HepG2 (cell line): ENCODE data around the gene H1-8. TPM values are rescaled to one million over a fixed set of nuclear protein-coding genes. Genes with fewer than 3 reads are reported as not detected.

Experiments
- CC2D1A ChIP-seq: sonication (generic); formaldehyde crosslinking; IDR thresholded peaks from 2 replicates; pipeline ENCODE4 v1.8.1; 2023; ENCODE audit warnings: mild to moderate bottlenecking, missing genetic modification reagents
- CHD2 ChIP-seq: IDR thresholded peaks from 2 replicates; pipeline ENCODE4 v1.6.1; 2011; ENCODE audit warnings: low read depth, low read length, improper control_type of control experiment
- DR1 ChIP-seq: sonication (generic); formaldehyde crosslinking; IDR thresholded peaks from 2 replicates; pipeline ENCODE4 v1.8.0; 2021; ENCODE audit warnings: mild to moderate bottlenecking, missing genetic modification reagents, inconsistent platforms
- HOXA5 ChIP-seq: sonication (generic); formaldehyde crosslinking; IDR thresholded peaks from 2 replicates; pipeline ENCODE4 v1.4.0; 2020; ENCODE audit warnings: missing genetic modification reagents
- KDM2A ChIP-seq: sonication (generic); formaldehyde crosslinking; IDR thresholded peaks from 2 replicates; pipeline ENCODE4 v1.4.0; 2020; ENCODE audit warnings: low read depth, missing genetic modification reagents, borderline replicate concordance
- NFE2L1 ChIP-seq: sonication (generic); formaldehyde crosslinking; IDR thresholded peaks from 2 replicates; pipeline ENCODE4 v1.4.0; 2020; ENCODE audit warnings: missing genetic modification reagents, mild to moderate bottlenecking, borderline replicate concordance
- PCBP1 ChIP-seq: fragments of 200-400 bp; formaldehyde crosslinking; IDR thresholded peaks from 2 replicates; pipeline ENCODE4 v1.6.1; 2017; ENCODE audit warnings: mild to moderate bottlenecking, low read depth, low read length, borderline replicate concordance
- RBM22 ChIP-seq: fragments of 200-400 bp; formaldehyde crosslinking; optimal IDR thresholded peaks from 2 replicates; pipeline ENCODE3; 2017; ENCODE audit warnings: mild to moderate bottlenecking, low read length, moderate library complexity
- SCMH1 ChIP-seq: sonication (generic); formaldehyde crosslinking; IDR thresholded peaks from 2 replicates; pipeline ENCODE4 v1.9.0; 2021; ENCODE audit warnings: missing genetic modification reagents, mild to moderate bottlenecking, borderline replicate concordance
- SIN3A ChIP-seq: IDR thresholded peaks from 2 replicates; pipeline ENCODE4 v1.6.1; 2011; ENCODE audit warnings: low read depth, mild to moderate bottlenecking, control low read depth, low read length, borderline replicate concordance
- SP140L ChIP-seq: sonication (generic); formaldehyde crosslinking; IDR thresholded peaks from 2 replicates; pipeline ENCODE4 v1.4.0; 2020; ENCODE audit warnings: missing genetic modification reagents, borderline replicate concordance
- ZBTB37 ChIP-seq: sonication (generic); formaldehyde crosslinking; IDR thresholded peaks from 2 replicates; pipeline ENCODE4 v1.4.0; 2020; ENCODE audit warnings: mild to moderate bottlenecking, missing genetic modification reagents
- ZNF367 ChIP-seq: sonication (generic); formaldehyde crosslinking; IDR thresholded peaks from 2 replicates; pipeline ENCODE4 v1.4.0; 2020; ENCODE audit warnings: missing genetic modification reagents, borderline replicate concordance
- ZNF432 ChIP-seq: sonication (generic); formaldehyde crosslinking; IDR thresholded peaks from 2 replicates; pipeline ENCODE4 v1.5.0; 2020; ENCODE audit warnings: missing genetic modification reagents, mild to moderate bottlenecking, borderline replicate concordance
- ZNF451 ChIP-seq: sonication (generic); formaldehyde crosslinking; IDR thresholded peaks from 2 replicates; pipeline ENCODE4 v1.5.0; 2020; ENCODE audit warnings: mild to moderate bottlenecking, missing genetic modification reagents
- ZNF589 ChIP-seq: sonication (generic); formaldehyde crosslinking; conservative IDR thresholded peaks from 2 replicates; pipeline ENCODE4 v1.8.0; 2022; ENCODE audit warnings: mild to moderate bottlenecking, moderate library complexity, missing genetic modification reagents
- ZNF652 ChIP-seq: IDR thresholded peaks from 2 replicates; pipeline ENCODE4 v1.6.1; 2016; ENCODE audit warnings: low read depth, borderline replicate concordance
- ZNF850 ChIP-seq: sonication (generic); formaldehyde crosslinking; conservative IDR thresholded peaks from 2 replicates; pipeline ENCODE4 v1.9.0; 2021; ENCODE audit warnings: mild to moderate bottlenecking, missing genetic modification reagents
- polyA plus RNA-seq, 8 experiments: library from polyadenylated mRNA; depleted of rRNA in 3 of 8; stranded (reverse) in 7 of 8; unstranded in 1 of 8; fragments of >200 nt; fragmentation: Illumina TruSeq in 4 of 8; extraction: Trizol in 4 of 8; gene quantifications; 2 replicates each; pipeline versions ENCODE4 v1.2.1 to v1.2.3, GENCODE V29; 2011 to 2016; ENCODE audit warnings: low read depth in 4 of 8, missing spikeins in 1 of 8, mixed read lengths in 1 of 8; ENCODE audit not compliant: insufficient read depth in 1 of 8
- total RNA-seq, 5 experiments: library from RNA; depleted of rRNA; stranded (reverse); fragments of >200 nt; fragmentation: Illumina TruSeq; extraction: Trizol; gene quantifications; 2 replicates each; pipeline ENCODE4 v1.2.3, GENCODE V29; 2016; ENCODE audit warnings: low read depth in 1 of 5
- TF ChIP-seq, protein P1 (sequence below): sonication (generic); formaldehyde crosslinking; IDR thresholded peaks from 2 replicates; pipeline ENCODE4 v1.4.0; 2020; ENCODE audit warnings: mild to moderate bottlenecking, missing genetic modification reagents, borderline replicate concordance
- TF ChIP-seq, protein P2 (sequence below), 2 experiments: sonication (generic) in 1 of 2; formaldehyde crosslinking in 1 of 2; IDR thresholded peaks; 2 replicates each; pipeline versions ENCODE4 v1.4.0 to v1.6.1; 2018 to 2020; ENCODE audit warnings: missing genetic modification reagents in 2 of 2, borderline replicate concordance in 1 of 2, low read depth in 1 of 2, mild to moderate bottlenecking in 1 of 2, missing biosample characterization in 1 of 2

H1-8 gene
- total and polyA plus RNA-seq, 2 of the 13 experiments (the other 11 are each of a cell fraction or from before 2014, with no cell fraction given) = 0.08 TPM; not detected in 1

- TF ChIP-seq, protein P1, sequence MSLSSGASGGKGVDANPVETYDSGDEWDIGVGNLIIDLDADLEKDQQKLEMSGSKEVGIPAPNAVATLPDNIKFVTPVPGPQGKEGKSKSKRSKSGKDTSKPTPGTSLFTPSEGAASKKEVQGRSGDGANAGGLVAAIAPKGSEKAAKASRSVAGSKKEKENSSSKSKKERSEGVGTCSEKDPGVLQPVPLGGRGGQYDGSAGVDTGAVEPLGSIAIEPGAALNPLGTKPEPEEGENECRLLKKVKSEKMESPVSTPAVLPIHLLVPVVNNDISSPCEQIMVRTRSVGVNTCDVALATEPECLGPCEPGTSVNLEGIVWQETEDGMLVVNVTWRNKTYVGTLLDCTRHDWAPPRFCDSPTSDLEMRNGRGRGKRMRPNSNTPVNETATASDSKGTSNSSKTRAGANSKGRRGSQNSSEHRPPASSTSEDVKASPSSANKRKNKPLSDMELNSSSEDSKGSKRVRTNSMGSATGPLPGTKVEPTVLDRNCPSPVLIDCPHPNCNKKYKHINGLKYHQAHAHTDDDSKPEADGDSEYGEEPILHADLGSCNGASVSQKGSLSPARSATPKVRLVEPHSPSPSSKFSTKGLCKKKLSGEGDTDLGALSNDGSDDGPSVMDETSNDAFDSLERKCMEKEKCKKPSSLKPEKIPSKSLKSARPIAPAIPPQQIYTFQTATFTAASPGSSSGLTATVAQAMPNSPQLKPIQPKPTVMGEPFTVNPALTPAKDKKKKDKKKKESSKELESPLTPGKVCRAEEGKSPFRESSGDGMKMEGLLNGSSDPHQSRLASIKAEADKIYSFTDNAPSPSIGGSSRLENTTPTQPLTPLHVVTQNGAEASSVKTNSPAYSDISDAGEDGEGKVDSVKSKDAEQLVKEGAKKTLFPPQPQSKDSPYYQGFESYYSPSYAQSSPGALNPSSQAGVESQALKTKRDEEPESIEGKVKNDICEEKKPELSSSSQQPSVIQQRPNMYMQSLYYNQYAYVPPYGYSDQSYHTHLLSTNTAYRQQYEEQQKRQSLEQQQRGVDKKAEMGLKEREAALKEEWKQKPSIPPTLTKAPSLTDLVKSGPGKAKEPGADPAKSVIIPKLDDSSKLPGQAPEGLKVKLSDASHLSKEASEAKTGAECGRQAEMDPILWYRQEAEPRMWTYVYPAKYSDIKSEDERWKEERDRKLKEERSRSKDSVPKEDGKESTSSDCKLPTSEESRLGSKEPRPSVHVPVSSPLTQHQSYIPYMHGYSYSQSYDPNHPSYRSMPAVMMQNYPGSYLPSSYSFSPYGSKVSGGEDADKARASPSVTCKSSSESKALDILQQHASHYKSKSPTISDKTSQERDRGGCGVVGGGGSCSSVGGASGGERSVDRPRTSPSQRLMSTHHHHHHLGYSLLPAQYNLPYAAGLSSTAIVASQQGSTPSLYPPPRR (CRISPR knock-in tag) = peak; percentile 45; the same call in 1 of the 2 replicates
- no peak for TF ChIP-seq SCMH1 (CRISPR knock-in tag)
- no peak for TF ChIP-seq ZNF432
- TF ChIP-seq NFE2L1 (CRISPR knock-in tag) = no peak
- TF ChIP-seq CC2D1A (CRISPR knock-in tag) = no peak
- TF ChIP-seq CHD2 = no peak
- TF ChIP-seq PCBP1 = 0 out of 2 replicates have a peak, but pooled peaks have one; percentile 18
- TF ChIP-seq RBM22 = no peak
- no peak for TF ChIP-seq ZBTB37
- no peak for TF ChIP-seq HOXA5
- 0 out of 2 replicates have a peak, but pooled peaks have one; percentile 6 for TF ChIP-seq ZNF451 (CRISPR knock-in tag)
- TF ChIP-seq ZNF652 (CRISPR knock-in tag) = no peak
- TF ChIP-seq ZNF850 (CRISPR knock-in tag) = no peak
- TF ChIP-seq SIN3A = no peak; the same call in 1 of the 2 replicates
- peak; percentile 33; the same call in 1 of the 2 replicates for TF ChIP-seq DR1 (CRISPR knock-in tag)
- TF ChIP-seq ZNF367 (CRISPR knock-in tag) = no peak
- 0 out of 2 replicates have a peak, but pooled peaks have one; percentile 44 for TF ChIP-seq SP140L (CRISPR knock-in tag)
- peak; percentile 42; the same call in 1 of the 2 replicates for TF ChIP-seq KDM2A (CRISPR knock-in tag)
- TF ChIP-seq, protein P2, sequence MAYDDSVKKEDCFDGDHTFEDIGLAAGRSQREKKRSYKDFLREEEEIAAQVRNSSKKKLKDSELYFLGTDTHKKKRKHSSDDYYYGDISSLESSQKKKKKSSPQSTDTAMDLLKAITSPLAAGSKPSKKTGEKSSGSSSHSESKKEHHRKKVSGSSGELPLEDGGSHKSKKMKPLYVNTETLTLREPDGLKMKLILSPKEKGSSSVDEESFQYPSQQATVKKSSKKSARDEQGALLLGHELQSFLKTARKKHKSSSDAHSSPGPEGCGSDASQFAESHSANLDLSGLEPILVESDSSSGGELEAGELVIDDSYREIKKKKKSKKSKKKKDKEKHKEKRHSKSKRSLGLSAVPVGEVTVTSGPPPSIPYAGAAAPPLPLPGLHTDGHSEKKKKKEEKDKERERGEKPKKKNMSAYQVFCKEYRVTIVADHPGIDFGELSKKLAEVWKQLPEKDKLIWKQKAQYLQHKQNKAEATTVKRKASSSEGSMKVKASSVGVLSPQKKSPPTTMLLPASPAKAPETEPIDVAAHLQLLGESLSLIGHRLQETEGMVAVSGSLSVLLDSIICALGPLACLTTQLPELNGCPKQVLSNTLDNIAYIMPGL (CRISPR knock-in tag; IDR thresholded peaks at IDR 0.05; ENCODE audit: borderline replicate concordance in 1 of 2, low read depth in 1 of 2) = peak; percentile 5 to 32; a peak in 2 of 4 replicates
- no peak for TF ChIP-seq ZNF589 (CRISPR knock-in tag)
Measured at GRCh38 chr3:129596194-129597086, 53.5 kb downstream of the H1-8 start (continued).
